ENCODE data around the gene PPP1R16B. TPM values are rescaled to one million over a fixed set of nuclear protein-coding genes. Genes with fewer than 3 reads are reported as not detected.

The PPP1R16B gene
- total RNA-seq, 1 donor from 2014 or later = not detected

DNA sequence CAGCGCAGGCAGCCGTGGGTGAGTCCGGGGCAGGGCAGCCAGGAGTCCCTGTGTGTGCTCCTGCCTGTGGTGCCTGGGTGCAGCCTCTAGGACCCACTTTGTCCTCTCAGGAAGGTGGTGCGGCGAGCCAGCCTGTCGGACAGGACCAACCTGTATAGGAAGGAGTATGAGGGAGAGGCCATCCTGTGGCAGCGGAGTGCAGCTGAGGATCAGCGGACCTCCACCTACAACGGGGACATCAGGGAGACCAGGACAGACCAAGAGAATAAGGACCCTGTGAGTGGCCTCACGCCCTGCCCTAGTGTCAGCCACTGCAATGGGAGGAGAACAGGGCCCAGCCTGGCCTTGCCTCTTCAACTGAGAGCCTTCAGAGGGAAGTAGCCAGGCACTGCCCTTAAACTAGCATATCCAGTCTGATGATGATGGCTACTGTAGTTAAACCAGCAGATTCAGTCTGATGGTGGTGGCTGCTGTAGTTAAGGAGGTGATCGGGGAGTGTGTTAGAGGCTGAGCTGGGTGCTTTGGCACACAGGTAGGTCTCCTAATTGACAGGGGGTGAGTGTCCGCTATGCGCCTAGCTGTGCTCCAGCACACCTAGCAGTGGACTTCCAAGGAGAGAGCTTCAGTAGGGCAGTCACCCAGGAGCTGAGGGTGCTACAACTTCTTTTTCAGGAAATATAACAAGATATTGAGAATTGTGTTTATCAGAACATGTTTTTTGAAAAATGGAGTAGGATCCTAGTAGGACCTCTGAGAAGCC, 102.6 kb downstream of the PPP1R16B start:
- DNase-seq (ENCODE audit: extremely low spot score, unreplicated experiment) = no peak
- Mint-ChIP-seq H3K36me3 (ENCODE audit: unreplicated experiment) (no peaks in the 10 kb centered on the region), H3K27ac (ENCODE audit: unreplicated experiment) (no peak overlapping the region), H3K4me1 (ENCODE audit: unreplicated experiment) (no peaks in the 10 kb centered on the region), H3K4me3 (ENCODE audit: unreplicated experiment) (no peak overlapping the region), H3K9me3 (ENCODE audit: unreplicated experiment) (peaks cover 9% of the 10 kb centered on the region), H3K27me3 (ENCODE audit: unreplicated experiment) (peaks cover 29% of the 10 kb centered on the region)
- no peak for TF ChIP-seq CTCF (IDR thresholded peaks at IDR 0.05)

GRCh38 chr20:38915355-38915754, 109.9 kb downstream of the PPP1R16B start:
- TF ChIP-seq CTCF (IDR thresholded peaks at IDR 0.05) = no peak
- peaks cover 41% of the 10 kb centered on the region for H3K27me3 Mint-ChIP-seq (ENCODE audit: unreplicated experiment)
- no peak overlapping the region for H3K27ac Mint-ChIP-seq (ENCODE audit: unreplicated experiment)
- DNase-seq (ENCODE audit: extremely low spot score, unreplicated experiment) = no peak
- no peak overlapping the region for H3K4me3 Mint-ChIP-seq (ENCODE audit: unreplicated experiment)
- H3K4me1 Mint-ChIP-seq (ENCODE audit: unreplicated experiment) = no peaks in the 10 kb centered on the region
- H3K9me3 Mint-ChIP-seq (ENCODE audit: unreplicated experiment) = no peaks in the 10 kb centered on the region
- no peaks in the 10 kb centered on the region for H3K36me3 Mint-ChIP-seq (ENCODE audit: unreplicated experiment)

DNA sequence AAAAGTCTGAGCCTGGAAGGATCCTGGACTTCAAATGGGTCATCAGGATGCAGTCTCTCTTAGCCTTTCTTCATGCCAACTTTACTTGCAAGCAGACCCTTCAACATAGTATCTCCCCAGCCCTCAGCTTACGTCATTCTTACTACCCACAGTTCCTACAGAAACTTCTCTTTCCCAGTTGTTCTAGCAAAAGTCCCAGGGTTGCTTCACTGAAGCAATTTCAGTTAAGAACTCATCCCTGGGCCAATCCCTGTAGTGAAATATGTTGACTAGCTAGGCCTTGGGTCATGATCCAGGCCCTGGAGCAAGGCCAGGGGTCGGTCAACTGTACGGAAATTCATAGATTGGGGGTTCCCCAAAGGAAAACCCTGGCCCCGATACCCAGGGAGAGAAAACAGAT, 112.2 kb downstream of the PPP1R16B start:
- Mint-ChIP-seq H3K36me3 (ENCODE audit: unreplicated experiment) (no peaks in the 10 kb centered on the region), H3K4me3 (ENCODE audit: unreplicated experiment) (no peak overlapping the region)

GRCh38 chr20:38918172-38918571, 112.7 kb downstream of the PPP1R16B start:
- H3K4me3 Mint-ChIP-seq (ENCODE audit: unreplicated experiment) = no peak overlapping the region
- H3K27ac Mint-ChIP-seq (ENCODE audit: unreplicated experiment) = no peak overlapping the region
- H3K36me3 Mint-ChIP-seq (ENCODE audit: unreplicated experiment) = no peaks in the 10 kb centered on the region
- peaks cover 61% of the 10 kb centered on the region for H3K27me3 Mint-ChIP-seq (ENCODE audit: unreplicated experiment)
- no peaks in the 10 kb centered on the region for H3K9me3 Mint-ChIP-seq (ENCODE audit: unreplicated experiment)
- no peaks in the 10 kb centered on the region for H3K4me1 Mint-ChIP-seq (ENCODE audit: unreplicated experiment)
- TF ChIP-seq CTCF (IDR thresholded peaks at IDR 0.05) = no peak
- DNase-seq (ENCODE audit: extremely low spot score, unreplicated experiment) = no peak

More for the DNA sequence above, 112.2 kb downstream of the PPP1R16B start:
- DNase-seq (ENCODE audit: extremely low spot score, unreplicated experiment) = no peak
- Mint-ChIP-seq H3K27ac (ENCODE audit: unreplicated experiment) (no peak overlapping the region), H3K9me3 (ENCODE audit: unreplicated experiment) (no peaks in the 10 kb centered on the region), H3K4me1 (ENCODE audit: unreplicated experiment) (no peaks in the 10 kb centered on the region), H3K27me3 (ENCODE audit: unreplicated experiment) (peaks cover 62% of the 10 kb centered on the region)
- no peak for TF ChIP-seq CTCF (IDR thresholded peaks at IDR 0.05)

DNA sequence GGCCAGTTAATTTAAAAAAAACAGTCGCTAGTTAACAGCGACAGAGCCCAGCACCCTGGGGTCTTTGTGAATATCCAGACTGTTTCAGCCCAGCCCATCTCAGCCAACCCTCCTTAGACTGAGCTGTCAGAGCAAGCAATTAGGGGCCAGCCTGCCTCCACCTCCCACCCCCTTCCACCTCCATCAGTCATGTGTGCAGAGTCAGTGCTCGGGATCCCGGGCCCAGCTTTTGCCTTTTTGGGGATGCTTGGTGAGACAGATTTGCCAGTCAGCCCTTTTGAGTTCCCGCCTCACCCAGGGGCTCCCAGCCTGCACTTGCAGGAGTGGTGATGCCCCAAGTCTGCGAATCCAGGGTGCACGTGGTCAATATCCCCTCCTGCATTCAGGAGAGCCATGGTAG, 114.2 kb downstream of the PPP1R16B start:
- H3K9me3 Mint-ChIP-seq (ENCODE audit: unreplicated experiment) = no peaks in the 10 kb centered on the region
- no peaks in the 10 kb centered on the region for H3K36me3 Mint-ChIP-seq (ENCODE audit: unreplicated experiment)
- peaks cover 49% of the 10 kb centered on the region for H3K27me3 Mint-ChIP-seq (ENCODE audit: unreplicated experiment)
- DNase-seq (ENCODE audit: extremely low spot score, unreplicated experiment) = no peak
- H3K4me1 Mint-ChIP-seq (ENCODE audit: unreplicated experiment) = no peaks in the 10 kb centered on the region
- TF ChIP-seq CTCF (IDR thresholded peaks at IDR 0.05) = no peak
- no peak overlapping the region for H3K27ac Mint-ChIP-seq (ENCODE audit: unreplicated experiment)
- H3K4me3 Mint-ChIP-seq (ENCODE audit: unreplicated experiment) = no peak overlapping the region
